ENCODE results near the gene CFAP100.

Gene CFAP100

DNA sequence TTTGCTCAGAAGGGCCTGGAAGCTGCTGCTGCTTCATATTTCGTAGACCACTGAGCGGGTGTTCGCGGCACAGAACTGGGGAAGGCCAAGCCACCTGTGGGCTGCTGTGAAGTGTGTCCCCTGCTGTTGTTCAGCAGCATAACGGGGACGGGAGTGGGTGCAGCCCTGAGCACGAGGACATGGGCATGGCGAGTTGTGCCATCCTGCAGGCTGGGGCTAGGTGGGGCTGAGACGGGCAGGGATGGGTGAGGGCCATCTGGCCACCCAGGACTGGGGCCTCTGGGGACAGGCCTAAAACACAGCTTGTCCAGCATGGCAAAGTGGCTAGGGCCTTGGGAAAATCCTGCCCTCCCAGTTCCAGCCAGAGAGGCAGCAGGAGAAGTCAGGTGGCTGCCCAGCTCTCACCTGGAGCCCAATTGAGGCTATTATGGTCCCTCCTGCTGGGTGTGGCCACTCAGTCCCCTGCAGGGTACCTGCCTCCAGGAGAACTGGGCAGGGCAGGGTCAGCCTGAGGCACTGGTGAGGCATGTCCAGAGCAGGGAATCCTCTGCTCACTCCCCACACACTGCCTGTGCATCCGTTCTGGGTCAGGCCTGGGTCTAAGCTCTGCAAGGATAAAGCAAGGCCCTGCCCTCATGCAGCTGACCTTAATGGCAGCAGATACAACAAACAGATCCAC lies 29.5 kb downstream of the CFAP100 start:
- no peak for DNase-seq

DNA sequence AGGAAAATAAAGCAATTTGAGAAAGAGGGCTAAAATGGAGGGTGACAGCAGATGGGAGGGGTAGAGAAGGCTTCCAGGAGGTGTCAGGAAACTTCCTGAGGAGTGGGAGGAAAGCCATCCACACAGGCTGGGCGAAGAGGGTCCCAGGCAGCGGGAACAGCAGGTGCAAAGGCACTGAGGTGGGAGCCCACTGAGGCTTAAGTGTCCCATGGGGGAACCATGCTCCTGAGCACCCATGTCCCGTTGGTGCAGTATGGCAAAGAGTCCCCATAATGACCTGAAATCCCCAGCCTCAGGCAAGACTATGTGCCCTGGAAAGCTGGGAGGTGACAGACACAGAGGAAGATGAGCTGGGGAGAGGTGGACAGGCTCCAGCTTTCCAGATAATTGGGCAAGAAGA lies 30.0 kb downstream of the CFAP100 start:
- no peak for DNase-seq

DNA sequence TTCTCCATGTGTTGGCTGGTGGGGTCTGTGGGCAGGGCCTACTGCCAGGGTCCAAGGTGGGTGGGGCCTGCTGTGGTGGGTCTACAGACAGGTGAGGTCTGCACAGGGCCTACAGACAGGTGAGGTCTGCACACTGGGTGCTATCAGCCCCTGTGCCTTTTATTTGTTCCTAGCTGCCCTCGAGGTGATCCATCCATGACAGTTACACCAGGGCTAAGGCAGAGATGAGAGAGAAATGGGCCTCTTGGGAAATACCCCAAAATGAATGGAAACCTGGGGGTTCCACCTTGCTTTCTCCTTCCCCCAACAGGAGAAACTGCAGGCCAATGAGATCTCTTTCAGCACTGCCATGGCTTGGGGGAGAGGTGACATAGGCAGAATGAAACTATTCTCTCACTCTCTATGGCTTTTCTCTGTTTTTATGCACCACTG lies 36.4 kb downstream of the CFAP100 start:
- no peak for DNase-seq

DNA sequence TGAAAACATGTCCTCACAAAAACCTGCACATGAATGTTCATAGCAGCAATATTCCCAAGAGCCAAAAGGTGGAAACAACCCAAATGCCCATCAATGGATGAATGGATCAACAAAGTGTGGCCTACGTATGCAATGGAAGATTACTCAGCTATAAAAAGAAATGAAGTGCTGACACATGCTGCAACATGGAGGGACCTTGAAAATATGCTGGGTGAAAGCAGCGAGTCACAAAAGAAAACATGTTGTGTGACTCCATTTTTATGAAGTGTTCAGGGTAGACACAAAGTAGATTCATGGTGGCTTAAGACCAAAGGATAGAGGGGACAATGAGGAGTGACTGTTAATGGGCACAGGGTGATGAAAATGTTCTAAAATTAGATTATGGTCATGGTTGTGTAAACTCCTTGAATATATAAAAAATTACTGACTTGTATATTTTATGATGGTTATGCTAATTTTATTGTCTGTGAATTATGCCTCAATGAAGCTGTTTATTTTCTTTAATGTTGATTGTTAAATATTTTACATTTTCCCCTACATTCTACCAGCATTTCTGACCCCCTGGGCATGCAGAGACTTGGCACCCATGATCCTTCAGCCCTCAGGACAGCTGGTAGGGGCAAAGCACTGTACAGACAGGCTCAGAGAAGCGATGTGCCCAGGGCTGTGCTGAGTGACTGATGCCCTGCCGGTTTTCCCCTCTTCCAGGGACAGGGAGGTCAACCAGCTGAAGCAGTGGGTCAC lies 37.8 kb downstream of the CFAP100 start:
- no peak for DNase-seq

DNA sequence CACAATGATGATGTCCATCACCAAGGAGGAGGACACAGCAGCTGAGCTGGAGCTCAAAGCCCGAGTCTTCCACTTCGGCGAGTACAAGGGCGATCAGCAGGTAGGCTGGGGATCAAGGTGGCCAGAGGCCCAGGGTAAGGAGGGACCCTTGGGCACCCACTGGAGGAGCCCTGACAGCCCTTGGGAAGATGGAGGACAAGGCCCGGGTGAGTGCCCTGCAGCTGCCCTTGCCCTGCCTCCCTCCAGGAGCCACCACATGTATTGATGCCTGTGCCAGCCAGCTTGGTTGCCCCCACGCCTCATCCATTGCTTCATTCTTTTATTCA lies 38.4 kb downstream of the CFAP100 start:
- DNase-seq = no peak

DNA sequence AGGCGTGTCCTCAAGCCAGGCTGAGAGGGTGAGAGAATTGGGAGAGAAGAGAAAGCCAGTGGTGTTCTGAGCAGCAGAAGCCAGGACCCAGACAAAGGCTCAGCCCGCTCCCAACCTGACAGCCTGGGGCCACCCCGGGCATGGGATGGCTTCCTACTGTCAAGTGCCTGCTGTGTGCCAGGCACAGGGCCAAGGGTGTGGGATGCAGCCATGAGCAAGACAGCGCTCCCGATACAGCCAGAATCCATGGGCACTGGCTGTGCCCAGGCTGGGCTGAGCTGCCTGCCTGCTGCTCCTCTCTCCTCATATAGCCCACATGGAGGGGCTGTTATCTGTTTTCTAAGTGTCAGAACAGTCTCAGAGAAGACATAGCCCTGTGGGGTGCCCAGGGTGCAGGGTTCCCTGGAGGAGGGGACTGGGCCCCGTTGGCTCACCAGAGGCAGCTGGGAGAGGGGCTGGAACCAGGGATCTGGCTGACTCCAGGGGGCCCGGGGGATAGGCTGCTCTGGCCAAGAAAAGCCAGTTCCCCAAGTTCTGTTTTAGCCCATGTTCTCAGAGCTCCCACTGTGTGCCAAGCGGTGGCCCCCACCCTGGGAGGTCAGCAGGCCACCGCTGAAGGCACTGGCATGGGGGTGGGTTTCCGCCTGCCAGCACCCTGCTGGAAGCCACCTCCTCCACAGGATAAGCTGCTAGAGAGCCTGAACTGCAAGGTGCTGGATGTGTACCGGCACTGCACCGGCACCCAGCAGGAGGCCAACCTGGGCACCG lies 39.0 kb downstream of the CFAP100 start:
- DNase-seq = no peak

DNA sequence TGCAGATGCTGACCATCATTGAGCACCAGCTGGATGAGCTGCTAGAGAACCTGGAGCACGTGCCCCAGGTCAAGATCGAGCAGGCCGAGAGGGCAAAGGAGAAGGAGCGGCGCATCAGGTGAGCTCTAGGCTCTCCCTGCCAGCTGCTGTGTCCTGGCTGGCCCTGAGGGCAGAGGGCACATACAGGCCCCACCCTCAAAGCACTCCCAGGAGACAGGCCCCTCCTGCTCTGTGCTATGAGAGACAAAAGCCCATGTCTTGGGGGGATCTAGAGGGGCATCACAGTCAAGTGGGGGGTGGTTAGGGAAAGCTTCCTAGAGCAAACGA lies 39.5 kb downstream of the CFAP100 start:
- DNase-seq = no peak

DNA sequence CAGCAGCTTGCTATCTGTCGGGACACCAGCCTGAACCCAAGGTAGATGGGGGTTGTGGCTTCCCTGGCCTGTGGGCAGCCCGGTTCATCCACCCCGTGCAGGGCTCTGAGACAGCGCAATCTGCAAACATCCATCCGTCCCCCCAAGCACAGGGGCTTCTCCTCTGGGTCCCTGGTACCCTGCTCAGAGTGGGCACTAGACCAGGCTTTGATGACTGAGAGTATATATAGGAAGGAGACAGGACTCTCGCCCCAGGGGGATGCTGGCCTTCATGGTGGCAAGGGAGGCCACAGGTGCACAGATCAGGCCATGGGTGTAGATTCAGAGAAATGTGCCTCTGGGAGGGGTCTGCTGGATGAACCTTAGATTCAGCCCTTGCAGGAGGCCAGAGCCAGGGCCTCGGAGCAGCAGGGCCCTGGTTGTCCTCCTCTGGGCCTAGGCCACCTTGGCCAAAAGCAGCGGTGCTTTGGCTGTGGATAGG lies 40.3 kb downstream of the CFAP100 start:
- DNase-seq = no peak

DNA sequence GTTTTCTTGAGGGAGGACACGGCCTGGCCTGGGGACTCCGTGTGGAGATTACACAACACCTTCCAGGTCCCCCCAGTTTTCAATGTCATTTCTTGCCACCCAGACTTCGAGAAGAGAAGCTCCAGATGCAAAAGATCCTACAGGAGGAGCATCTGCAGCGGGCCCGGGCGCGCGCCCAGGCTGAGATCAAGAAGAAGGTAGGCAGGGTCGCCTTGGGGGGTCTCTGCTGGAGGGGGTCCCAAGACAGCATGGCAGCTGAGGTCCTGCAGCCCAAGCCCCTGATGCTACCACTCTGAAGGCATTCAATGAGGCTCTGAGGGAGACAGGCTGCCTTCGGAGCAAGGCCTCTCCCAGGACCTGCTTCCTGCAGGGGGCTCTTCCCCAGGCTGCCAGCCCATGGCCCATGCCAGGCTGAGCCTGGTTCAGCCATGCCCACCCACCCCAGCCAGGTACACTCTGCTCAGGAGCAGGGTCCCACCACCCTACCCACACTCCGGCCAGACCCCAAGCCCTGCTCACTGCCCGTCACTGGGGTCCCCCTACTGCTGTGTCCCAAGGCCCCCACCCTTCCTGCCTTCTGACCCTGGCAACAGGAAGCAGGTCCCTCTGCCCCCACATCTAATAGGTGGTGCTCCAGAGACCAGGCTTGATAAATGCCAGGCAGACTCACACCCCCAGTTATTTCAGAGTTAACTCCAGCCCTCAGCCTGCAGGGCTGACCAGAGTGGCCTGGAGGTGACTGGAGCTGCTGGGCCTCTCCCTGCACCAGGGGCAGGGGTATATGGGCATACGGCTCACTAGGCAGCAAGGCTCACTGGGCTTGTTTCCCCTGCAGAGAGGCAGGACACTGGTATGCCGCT lies 41.0 kb downstream of the CFAP100 start:
- no peak for DNase-seq

DNA sequence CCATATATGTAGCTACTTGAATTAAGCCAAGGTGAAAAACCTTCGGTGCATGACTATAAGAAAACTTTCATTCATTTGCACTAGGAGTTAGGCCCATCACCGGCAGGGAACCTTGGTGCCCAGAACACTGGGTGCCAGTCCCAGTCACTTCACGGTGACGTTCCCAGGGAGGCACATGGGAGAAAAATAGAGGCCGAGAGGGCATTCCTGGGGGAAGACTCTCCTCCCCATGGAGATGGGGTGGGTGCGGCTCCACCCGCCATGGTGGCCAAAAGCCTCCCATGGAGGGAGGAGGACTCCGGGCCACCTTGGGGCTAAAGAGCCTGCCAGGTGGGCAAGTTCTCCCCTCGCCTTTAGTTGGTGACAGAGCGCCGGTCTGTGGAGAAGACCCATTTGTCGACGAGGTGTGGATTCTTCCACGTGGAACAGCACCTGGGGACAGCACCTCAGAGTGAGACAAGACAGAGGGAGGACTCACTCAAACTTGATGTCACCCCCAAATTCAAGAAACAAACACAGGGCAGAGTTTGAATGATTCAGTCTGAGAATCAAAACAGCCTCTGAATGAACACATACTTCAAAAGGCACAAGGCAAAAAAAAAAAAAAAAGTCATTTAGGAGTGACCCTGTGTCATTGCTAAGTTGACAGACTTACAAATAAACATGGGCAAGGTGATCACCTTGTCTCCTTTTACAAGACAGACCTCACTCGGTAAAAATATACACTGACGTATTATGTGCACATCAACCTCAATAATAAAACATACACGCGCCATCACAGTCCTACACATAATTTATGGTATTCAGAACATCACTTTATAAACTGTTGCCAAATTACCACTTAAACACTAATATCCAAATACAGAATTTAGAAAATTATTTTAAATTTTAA lies 42.4 kb downstream of the CFAP100 start:
- DNase-seq = no peak

DNA sequence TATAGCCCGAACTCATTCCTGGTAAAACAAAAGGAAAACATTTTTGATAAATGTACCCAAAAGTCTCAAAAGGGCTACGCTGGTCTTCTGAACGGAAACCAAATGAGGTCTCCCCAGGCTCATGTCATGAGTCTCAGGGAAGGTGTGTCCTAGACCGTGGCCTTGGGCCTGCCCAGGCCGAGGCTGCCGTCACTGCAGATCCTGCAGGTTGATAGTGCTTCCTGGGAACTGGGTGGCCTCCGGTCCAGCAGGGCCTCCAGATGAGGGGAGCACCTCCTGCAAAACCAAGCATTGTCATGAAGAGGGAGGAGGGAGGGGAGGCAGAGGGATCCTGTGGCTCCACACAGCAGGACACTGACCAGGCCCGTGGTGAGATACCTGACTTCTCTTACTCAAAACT lies 43.5 kb downstream of the CFAP100 start:
- DNase-seq = no peak

DNA sequence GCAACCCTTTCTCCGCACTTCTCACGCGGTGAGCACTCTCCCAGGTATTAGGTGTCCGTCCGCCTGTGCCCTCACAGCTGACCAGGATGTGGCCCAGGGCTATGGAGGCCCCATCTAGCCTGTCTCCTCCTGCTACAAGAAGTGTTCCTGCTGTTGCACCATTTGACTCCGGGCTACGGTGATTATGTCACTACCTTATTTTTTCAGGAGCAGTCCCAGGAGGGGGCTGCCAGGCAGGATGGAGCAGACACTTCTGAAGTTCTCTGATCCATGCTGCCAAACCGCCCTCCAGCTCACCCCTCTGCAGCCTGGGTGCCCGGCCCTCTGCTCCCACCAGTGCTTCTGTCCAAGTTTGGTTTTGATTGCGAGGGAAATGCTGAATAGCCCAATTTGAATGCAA lies 44.0 kb downstream of the CFAP100 start:
- DNase-seq = no peak

DNA sequence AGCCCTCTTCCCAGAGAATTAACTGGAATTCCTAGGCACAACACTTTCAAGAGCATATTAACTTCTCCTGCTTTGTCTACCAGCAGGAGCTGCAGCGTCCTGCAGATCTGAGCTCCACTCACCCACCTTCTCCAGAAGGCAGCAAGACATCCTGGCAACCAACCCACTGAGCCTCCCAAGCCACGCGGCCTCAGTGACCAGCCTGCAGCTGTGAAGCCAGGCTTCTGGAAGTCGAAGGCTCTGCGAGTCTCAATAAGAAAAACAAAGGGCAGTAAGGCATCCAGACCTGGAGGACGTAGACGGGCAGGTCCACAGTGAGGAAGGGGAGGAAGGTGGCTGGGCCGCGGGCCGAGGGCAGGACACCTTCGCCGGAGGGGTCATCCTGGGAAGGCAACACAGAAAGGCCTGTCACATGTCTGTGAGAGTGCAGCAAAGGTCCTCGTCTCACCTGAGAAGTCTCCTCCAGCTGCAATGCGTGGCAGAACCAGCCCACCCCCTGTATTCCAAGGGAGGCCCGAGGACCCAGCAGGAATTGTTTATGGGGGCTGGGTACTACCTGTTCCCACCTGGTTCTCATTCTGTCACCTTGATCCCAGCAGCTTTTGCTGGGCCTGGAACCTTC lies 44.7 kb downstream of the CFAP100 start:
- no peak for DNase-seq

DNA sequence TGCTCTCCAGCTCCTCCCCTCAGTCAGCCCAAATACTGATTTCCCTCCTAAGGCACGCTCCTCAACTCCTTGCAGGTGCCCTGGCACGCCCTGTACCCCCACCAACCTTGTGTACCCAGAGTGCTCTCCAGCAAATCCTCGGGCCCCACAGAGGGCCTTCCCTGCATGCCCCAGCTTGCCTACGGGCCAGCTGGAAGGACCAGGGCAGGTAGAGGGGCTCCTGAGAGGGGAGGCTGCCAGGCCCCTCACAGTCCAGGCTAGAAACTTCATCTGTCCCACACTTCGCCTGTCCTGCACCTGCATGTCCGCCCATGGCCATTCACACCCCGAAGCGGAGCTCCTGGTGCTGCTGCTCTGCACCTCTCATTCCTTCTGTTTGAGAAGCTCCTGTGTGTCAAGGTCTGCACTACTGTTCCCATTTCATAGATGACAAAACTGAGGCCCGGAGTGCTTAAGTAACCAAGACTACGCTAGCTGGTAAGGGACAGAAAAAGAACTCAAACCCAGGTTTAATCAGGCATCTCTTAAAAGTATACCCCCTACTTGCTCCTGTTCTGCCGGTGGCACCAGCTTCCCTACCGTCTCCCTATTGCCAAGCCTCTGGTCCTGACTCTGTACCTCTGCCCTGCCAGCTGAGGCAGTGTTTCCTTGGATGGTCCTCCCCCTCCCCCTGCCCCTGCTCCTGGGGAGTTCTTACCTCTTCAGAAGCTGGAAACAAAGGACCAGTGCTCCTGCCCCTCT lies 45.4 kb downstream of the CFAP100 start:
- no peak for DNase-seq

DNA sequence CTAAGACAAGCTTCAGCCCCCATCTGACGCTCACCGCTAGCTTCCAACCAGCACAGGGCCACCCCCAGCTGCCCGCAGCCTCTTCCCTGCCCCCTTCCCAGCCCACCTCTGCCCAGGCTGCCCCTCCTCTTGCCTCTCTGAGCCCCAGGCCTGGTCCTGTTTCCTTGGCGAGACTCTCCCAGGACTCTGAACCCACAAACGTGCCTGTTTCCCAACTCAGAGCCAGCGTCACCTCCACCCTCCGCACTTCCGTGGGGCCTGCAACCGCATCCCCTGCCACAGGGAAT lies 45.9 kb downstream of the CFAP100 start:
- no peak for DNase-seq

DNA sequence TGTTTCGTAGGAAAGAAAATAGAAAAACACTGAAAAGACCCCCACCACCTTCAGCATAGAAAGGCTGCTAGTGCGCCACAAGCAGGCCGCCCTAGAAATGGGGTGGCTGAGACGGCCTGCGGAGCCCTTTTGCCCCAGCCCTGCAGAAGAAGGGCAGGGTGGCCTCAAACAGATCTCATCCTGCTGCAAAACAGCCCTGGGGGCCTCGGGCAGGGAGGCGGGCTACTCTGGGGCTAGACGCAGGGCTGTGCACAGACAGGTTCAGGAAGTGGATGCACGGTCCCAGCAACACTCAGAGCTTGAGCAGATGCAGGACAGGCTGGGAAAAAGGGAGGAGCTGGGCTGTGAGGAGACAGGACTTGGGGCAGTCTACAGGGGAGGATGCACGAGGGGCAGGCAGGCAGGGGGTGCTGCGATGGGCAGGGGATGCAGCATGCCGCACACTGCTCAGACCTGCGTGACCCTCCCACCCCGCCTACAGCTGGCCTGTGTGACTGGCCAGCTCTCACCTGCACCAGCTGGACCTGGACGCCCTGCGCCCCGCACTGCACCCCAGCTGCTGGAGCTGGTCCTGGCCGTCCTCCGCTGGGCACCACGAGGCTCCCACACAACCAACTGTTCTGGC lies 46.7 kb downstream of the CFAP100 start:
- no peak for DNase-seq

DNA sequence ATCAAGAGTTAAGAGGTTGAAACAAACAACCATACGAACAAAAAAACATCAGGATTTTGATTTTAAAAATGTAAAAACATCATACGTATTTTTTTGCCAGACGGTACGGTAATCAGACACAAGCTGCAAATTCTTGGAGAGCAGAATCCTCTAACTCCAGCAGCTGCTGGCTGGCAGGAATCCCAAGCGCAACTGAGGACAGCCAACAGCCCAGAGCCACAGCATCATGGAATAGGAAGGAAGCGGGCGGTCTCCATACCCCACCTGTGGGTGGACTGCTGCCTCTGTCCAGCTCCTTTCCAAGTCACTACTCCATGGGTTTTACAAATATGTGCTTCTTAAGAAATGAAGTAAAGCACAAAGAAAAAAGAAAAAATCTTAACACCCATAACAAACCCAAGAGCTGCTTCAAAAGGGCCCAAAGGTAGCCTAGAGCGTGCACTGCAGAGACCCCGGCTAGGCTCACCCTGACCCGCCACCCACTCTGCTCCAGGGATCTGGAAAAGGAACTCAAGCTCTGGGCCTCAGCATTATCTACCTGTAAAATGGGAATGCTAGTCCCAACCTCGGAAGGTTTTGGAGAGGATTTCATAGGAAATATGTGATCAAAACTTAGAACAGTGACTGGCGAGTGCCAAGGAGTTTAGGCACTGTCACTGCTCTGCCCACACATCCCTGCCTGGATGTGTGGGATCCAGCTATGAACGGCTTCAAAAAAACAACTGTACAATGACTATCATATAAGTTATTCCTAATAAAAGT lies 47.6 kb downstream of the CFAP100 start:
- no peak for DNase-seq

DNA sequence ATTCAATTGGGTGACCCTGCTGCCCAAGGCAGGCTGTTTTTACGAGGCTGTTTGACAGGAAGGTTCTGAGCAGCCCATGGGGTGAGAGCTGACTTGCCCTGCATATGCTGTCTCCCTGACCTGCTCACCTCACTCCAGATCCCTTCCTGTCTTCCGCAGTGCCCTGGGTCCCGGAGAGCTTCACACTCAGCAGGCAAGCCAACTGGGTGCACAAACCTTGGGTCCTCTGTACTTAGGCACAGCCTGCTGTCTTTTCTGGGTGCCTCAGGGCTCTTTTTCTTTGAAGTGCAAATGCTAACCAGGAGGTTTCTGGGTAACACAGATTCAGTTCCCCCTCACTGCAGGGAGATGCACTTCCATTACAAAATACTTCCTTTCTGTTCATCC lies 48.1 kb downstream of the CFAP100 start:
- DNase-seq = no peak

DNA sequence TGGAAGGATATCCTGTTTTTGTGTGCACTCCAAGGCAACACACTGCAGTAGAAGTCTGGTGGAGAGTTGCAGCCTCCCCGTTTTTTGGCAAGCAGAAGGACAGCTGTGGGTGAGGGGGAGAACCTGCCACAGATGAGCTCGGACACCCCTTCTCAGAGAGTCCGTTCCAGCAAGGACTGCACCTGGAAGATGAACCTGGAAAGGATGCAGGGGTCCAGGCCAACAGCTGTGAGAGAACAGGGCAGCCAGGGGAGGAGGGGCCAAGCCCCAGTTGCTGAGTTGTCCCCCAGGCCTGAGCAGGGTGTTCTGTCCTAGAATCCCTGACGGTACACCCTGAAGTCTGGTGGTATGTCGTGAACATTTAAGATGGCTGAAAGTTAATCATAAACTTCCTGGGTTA lies 50.8 kb downstream of the CFAP100 start:
- DNase-seq = no peak

DNA sequence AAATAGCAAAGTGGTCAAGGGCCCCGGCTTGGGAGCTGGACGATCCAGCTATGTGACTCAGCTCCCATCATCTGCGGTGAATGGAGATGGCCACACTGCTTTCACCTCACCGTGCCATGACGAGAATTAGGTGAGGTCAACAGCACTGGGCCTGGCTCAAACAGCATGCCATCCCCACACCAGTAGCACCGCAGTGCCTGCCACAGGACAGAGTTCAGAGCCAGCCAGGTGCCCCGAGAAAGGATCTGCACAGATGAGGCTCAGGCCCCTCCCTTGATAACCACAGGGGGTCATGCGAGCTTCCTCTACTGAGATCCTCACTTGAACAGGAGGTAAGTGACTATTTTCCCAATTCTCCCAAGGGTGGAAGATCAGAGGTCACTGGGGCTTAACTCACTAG lies 51.6 kb downstream of the CFAP100 start:
- DNase-seq = no peak
